G401 (cell line): Measurements from ENCODE around the gene FGF12. TPM values are rescaled to one million over a fixed set of nuclear protein-coding genes. Genes with fewer than 3 reads are reported as not detected.

Experiments used
- DNase-seq: peaks from one replicate; pipeline ENCODE4 v3.0.0-alpha.2; 2015; ENCODE audit warnings: low spot score
- in situ Hi-C: cut with HindIII; loops from 2 replicates; pipeline ENCODE4 v1.10.0; 2016; ENCODE audit warnings: low sequenced_read_pairs, mixed read lengths
- total RNA-seq: library from RNA; depleted of rRNA; stranded (reverse); fragments of >200 nt; shearing (Covaris generic); gene quantifications from 2 replicates; pipeline ENCODE4 v1.2.3, GENCODE V29; 2014

FGF12 gene
- total RNA-seq, 1 experiment from 2014 or later, result not detected

GRCh38 chr3:192543163-192543562 lies 184.2 kb downstream of the FGF12 start:
- in situ Hi-C loops, result no loop called here

GRCh38 chr3:192516820-192517219 lies 210.5 kb downstream of the FGF12 start:
- DNase-seq, result no peak
- in situ Hi-C loops, result no loop called here

More at GRCh38 chr3:192543163-192543562, 184.2 kb downstream of the FGF12 start:
- no peak for DNase-seq

- peak; percentile 21 for DNase-seq
- in situ Hi-C loops, result no loop called here
Observed at GRCh38 chr3:192515664-192516045, 211.7 kb downstream of the FGF12 start.

GRCh38 chr3:192514754-192515663 lies 212.3 kb downstream of the FGF12 start:
- in situ Hi-C loops, result no loop called here
- peak; percentile 28 for DNase-seq

GRCh38 chr3:192514081-192514753 lies 213.1 kb downstream of the FGF12 start:
- in situ Hi-C loops, result no loop called here
- DNase-seq, result no peak

- no peak for DNase-seq
- in situ Hi-C loops, result no loop called here
Observed at GRCh38 chr3:192505731-192506130, 221.6 kb downstream of the FGF12 start.

GRCh38 chr3:192501401-192501800 lies 225.9 kb downstream of the FGF12 start:
- in situ Hi-C loops, result no loop called here
- DNase-seq, result no peak

- no peak for DNase-seq
- in situ Hi-C loops, result no loop called here
Observed at GRCh38 chr3:192496905-192497587, 230.3 kb downstream of the FGF12 start.

GRCh38 chr3:192494174-192494573 lies 233.2 kb downstream of the FGF12 start:
- peak; percentile 14 for DNase-seq
- in situ Hi-C loops, result no loop called here

- DNase-seq, result no peak
- in situ Hi-C loops, result no loop called here
Observed at GRCh38 chr3:192490720-192491119, 236.6 kb downstream of the FGF12 start.

GRCh38 chr3:192489579-192489978 lies 237.8 kb downstream of the FGF12 start:
- no peak for DNase-seq
- in situ Hi-C loops, result no loop called here

GRCh38 chr3:192487033-192487432 lies 240.3 kb downstream of the FGF12 start:
- in situ Hi-C loops, result no loop called here
- no peak for DNase-seq

GRCh38 chr3:192482809-192483208 lies 244.5 kb downstream of the FGF12 start:
- DNase-seq, result no peak
- in situ Hi-C loops, result no loop called here

GRCh38 chr3:192482391-192482790 lies 244.9 kb downstream of the FGF12 start:
- in situ Hi-C loops, result no loop called here
- no peak for DNase-seq

- DNase-seq, result no peak
Observed at GRCh38 chr3:192481638-192482037, 245.7 kb downstream of the FGF12 start.

GRCh38 chr3:192467230-192468140 lies 259.9 kb downstream of the FGF12 start:
- DNase-seq, result peak; percentile 86
- in situ Hi-C loops, result no loop called here

More at GRCh38 chr3:192481638-192482037, 245.7 kb downstream of the FGF12 start:
- in situ Hi-C loops, result no loop called here

- DNase-seq, result no peak
- in situ Hi-C loops, result no loop called here
Observed at GRCh38 chr3:192449036-192449435, 278.3 kb downstream of the FGF12 start.

- in situ Hi-C loops, result no loop called here
Observed at GRCh38 chr3:192445770-192446644, 281.3 kb downstream of the FGF12 start.

More at GRCh38 chr3:192445770-192446644, 281.3 kb downstream of the FGF12 start:
- DNase-seq, result peak; percentile 39
